Left lung (tissue), 10 donors: ENCODE measurements around the gene SLAMF6. TPM values are rescaled to one million over a fixed set of nuclear protein-coding genes. Genes with fewer than 3 reads are reported as not detected.
A peak's percentile ranks its signal among the peaks of the same experiment; 100 is the strongest.

ENCODE experiments used
- ATAC-seq: fragments of 200-7000 bp; cut with Tn5 transposase; one replicate; pipeline ENCODE4 v1.9.1; 2020; ENCODE audit warnings: moderate library complexity
- DNase-seq, 4 donors: peaks; one replicate each; pipeline ENCODE4 v3.0.0-alpha.2; 2013 to 2020
- H3K27ac ChIP-seq, 2 donors: fragments of 200-600 bp; sonication (generic) in 1 of 2; one replicate each; pipeline versions ENCODE4 v1.5.0 to v1.8.0; 2020 to 2021
- H3K27me3 ChIP-seq, 2 donors: fragments of 200-600 bp; sonication (generic) in 1 of 2; one replicate each; pipeline versions ENCODE4 v1.5.0 to v1.8.0; 2020 to 2021
- H3K36me3 ChIP-seq, 2 donors: fragments of 200-600 bp; sonication (generic) in 1 of 2; one replicate each; pipeline versions ENCODE4 v1.5.0 to v1.8.0; 2020 to 2021
- H3K4me1 ChIP-seq, 2 donors: fragments of 200-600 bp; one replicate each; pipeline ENCODE4 v1.8.0; 2021
- H3K4me3 ChIP-seq, 2 donors: fragments of 200-600 bp; sonication (generic) in 1 of 2; one replicate each; pipeline versions ENCODE4 v1.5.0 to v1.8.0; 2020 to 2021; ENCODE audit warnings: mild to moderate bottlenecking in 1 of 2
- H3K9me3 ChIP-seq, 2 donors: fragments of 200-600 bp; sonication (generic) in 1 of 2; one replicate each; pipeline versions ENCODE4 v1.5.0 to v1.8.0; 2020 to 2021
- intact Hi-C, 2 donors: fragments of 100-400 bp; cut with DNase I; formaldehyde crosslinking; loops; one replicate each; pipeline versions ENCODE4 v1.11.2 to v1.14.2; 2022
- polyA plus RNA-seq, 6 donors: library from polyadenylated mRNA; unstranded; fragments of 120-200 nt; gene quantifications; one replicate each; pipeline ENCODE4 v1.2.1, GENCODE V29; 2013; ENCODE audit not compliant: insufficient read length in 6 of 6
- total RNA-seq, 2 donors: library from RNA; stranded (reverse); fragmentation: NEBNext Ultra II Directional; extraction: Animal tissue kit (Norgen Biotek cat#: 25700); gene quantifications; one replicate each; pipeline ENCODE4 v1.2.1, GENCODE V29; 2021
- TF ChIP-seq, protein P1 (sequence below), 2 donors: fragments of 200-600 bp; sonication (generic) in 1 of 2; IDR thresholded peaks; one replicate each; pipeline versions ENCODE4 v1.5.0 to v1.8.0; 2021; ENCODE audit warnings: antibody characterized with exemption in 2 of 2
- donor health status: DM: no; HTN: yes; CAD: no.
- donor health status: DM: no; HTN: no; CAD: no.

Gene SLAMF6
- total and polyA plus RNA-seq, 8 donors, result 0.10 to 2.8 (median 0.57) TPM

DNA sequence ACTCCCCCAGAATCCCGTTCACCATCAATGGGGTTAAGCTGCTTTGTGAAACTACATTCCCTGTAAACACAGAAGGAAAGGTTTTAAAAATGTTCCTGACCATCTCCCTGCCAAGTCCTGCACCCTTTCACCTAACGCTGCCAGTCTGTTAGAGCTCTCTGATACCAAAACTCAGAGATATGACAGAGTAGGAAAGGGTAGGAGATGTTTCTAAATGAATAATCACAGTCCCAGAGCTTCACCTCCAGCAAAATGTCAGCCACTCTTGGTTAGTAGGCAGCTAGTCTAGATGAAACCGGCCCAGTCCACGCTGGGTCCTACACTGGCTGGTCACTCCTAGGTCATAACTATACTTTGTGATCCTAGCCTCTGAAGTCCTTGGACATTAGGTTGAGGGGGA is 26.7 kb downstream of the SLAMF6 start:
- Histone ChIP-seq H3K4me3 (no peak overlapping the region), H3K27me3 (no peaks in the 10 kb centered on the region), H3K9me3 (peaks cover 0 to 7% of the 10 kb centered on the region in 2 donors), H3K27ac (no peak overlapping the region), H3K4me1 (no peaks in the 10 kb centered on the region), H3K36me3 (no peaks in the 10 kb centered on the region)
- no peak for DNase-seq
- intact Hi-C loops, result no loop called here
- ATAC-seq, result no peak
- TF ChIP-seq, protein P1, sequence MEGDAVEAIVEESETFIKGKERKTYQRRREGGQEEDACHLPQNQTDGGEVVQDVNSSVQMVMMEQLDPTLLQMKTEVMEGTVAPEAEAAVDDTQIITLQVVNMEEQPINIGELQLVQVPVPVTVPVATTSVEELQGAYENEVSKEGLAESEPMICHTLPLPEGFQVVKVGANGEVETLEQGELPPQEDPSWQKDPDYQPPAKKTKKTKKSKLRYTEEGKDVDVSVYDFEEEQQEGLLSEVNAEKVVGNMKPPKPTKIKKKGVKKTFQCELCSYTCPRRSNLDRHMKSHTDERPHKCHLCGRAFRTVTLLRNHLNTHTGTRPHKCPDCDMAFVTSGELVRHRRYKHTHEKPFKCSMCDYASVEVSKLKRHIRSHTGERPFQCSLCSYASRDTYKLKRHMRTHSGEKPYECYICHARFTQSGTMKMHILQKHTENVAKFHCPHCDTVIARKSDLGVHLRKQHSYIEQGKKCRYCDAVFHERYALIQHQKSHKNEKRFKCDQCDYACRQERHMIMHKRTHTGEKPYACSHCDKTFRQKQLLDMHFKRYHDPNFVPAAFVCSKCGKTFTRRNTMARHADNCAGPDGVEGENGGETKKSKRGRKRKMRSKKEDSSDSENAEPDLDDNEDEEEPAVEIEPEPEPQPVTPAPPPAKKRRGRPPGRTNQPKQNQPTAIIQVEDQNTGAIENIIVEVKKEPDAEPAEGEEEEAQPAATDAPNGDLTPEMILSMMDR (IDR thresholded peaks at IDR 0.05), result no peak

DNA sequence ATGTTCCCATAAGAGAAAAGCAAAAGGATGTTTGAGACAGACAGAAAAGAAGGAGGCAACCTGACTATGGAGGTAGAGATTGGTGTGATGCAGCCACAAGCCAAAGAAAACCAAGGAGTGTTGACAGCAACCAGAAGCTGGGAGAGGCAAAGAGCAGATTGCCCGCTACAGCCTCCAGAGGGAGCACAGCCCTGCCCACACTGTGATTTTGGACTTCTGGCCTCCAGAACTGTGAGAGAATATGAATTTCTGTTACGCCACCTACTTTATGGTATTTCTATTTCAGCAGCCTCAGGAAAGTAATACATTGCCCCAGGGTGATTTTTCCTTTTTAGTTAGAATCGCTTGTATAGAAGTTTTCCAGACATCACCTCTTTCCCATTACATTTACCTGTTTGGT is 28.4 kb downstream of the SLAMF6 start:
- TF ChIP-seq, protein P1 (IDR thresholded peaks at IDR 0.05), result peak in 1 of 2 donors; percentile 7
- ATAC-seq (no peak), DNase-seq (no peak)

DNA sequence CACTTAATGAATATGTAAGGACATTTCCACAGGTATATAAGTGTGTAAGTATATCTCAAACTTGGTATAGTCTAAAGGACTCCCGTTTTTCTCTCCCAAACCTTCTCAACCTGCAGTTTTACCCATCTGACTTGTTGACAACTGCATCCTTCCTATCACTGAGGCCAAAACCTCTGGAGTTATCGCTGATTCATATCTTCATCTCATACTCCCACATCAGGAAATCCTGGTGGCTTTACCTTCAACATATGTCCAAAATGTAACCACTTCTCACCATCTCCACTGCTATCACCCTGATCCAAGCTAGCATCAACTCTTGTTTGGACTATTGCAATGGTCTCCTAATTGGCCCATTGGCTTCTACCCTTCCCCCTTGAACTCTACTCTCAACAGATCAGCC is 30.4 kb downstream of the SLAMF6 start:
- H3K36me3 ChIP-seq, result no peaks in the 10 kb centered on the region
- H3K27ac ChIP-seq, result no peak overlapping the region
- no peaks in the 10 kb centered on the region for H3K9me3 ChIP-seq
- intact Hi-C loops, result no loop called here
- H3K27me3 ChIP-seq, result no peaks in the 10 kb centered on the region
- no peak for DNase-seq
- H3K4me1 ChIP-seq, result no peaks in the 10 kb centered on the region
- H3K4me3 ChIP-seq, result no peak overlapping the region
- ATAC-seq, result no peak
- TF ChIP-seq, protein P1 (IDR thresholded peaks at IDR 0.05), result no peak

More for the DNA sequence above, 28.4 kb downstream of the SLAMF6 start:
- H3K36me3 ChIP-seq, result no peaks in the 10 kb centered on the region
- no peak overlapping the region for H3K27ac ChIP-seq
- no peaks in the 10 kb centered on the region for H3K27me3 ChIP-seq
- H3K4me3 ChIP-seq, result no peak overlapping the region
- H3K4me1 ChIP-seq, result no peaks in the 10 kb centered on the region
- intact Hi-C loops, result no loop called here
- H3K9me3 ChIP-seq, result peaks cover 0 to 7% of the 10 kb centered on the region in 2 donors

DNA sequence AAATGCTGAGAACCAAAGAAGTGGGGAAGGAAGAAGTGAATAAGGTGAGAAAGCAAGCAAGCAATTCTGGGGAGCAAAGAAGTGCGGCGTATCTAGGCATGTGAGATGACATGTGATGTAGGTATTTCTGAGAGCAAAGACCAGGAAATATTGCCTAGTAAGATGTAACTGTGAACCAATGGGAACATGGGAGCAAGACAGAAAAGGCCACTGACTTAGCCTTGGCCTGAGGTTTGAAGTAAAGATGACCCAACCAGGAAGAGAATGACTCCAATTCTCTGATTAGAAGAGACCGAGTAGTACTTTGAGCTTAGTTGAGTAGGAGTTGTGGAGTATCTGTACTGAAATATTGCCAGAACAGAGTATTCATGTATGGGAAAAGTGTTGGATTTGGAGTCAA is 31.1 kb downstream of the SLAMF6 start:
- intact Hi-C loops, result no loop called here
- no peak overlapping the region for H3K27ac ChIP-seq
- no peak overlapping the region for H3K4me3 ChIP-seq
- H3K4me1 ChIP-seq, result no peaks in the 10 kb centered on the region
- TF ChIP-seq, protein P1 (IDR thresholded peaks at IDR 0.05), result no peak
- H3K36me3 ChIP-seq, result no peaks in the 10 kb centered on the region
- H3K27me3 ChIP-seq, result no peaks in the 10 kb centered on the region
- DNase-seq (no peak), ATAC-seq (no peak)
- H3K9me3 ChIP-seq, result no peaks in the 10 kb centered on the region

DNA sequence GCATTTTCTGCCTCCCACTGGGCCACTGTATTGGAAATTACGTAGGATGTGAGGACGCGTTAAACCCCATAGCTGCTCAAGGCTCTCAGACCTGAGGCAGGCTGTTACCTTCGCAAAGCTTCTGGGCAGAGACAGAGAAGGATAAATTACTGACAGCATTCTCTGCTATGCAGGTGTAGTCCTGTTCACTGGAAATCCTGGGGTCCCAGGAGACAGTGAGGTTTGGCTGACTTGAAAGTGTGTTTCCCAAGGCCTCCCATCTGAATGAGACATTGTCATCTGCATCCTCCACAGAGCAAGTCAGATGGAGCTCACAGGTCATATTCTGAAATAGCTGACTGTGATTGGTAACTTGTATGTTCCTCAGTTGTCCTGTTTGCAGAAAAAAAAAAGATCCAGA is 32.0 kb downstream of the SLAMF6 start:
- Histone ChIP-seq H3K27ac (no peak overlapping the region), H3K4me3 (no peak overlapping the region), H3K36me3 (no peaks in the 10 kb centered on the region), H3K27me3 (no peaks in the 10 kb centered on the region), H3K9me3 (no peaks in the 10 kb centered on the region), H3K4me1 (no peaks in the 10 kb centered on the region)
- ATAC-seq (no peak), DNase-seq (no peak)
- TF ChIP-seq, protein P1 (IDR thresholded peaks at IDR 0.05), result no peak
- intact Hi-C loops, result no loop called here
